Upper lobe of left lung (tissue), 4 donors: ENCODE data around the gene C9orf72.

ENCODE experiments used
- EP300 ChIP-seq, 4 donors: sonication (generic); formaldehyde crosslinking; IDR thresholded peaks; one replicate each; pipeline ENCODE4 v1.5.1; 2017; ENCODE audit warnings: antibody characterized with exemption in 4 of 4, control low read depth in 2 of 4
- POLR2A ChIP-seq, 4 donors: fragments of 450-650 bp; IDR thresholded peaks; one replicate each; pipeline ENCODE4 v1.5.1; 2016 to 2017; ENCODE audit warnings: antibody characterized with exemption in 4 of 4, mild to moderate bottlenecking in 2 of 4
- POLR2AphosphoS5 ChIP-seq, 2 donors: sonication (generic); formaldehyde crosslinking; IDR thresholded peaks; one replicate each; pipeline ENCODE4 v1.5.1; 2017; ENCODE audit warnings: antibody characterized with exemption in 2 of 2
- TF ChIP-seq, protein P1 (sequence below), 6 experiments: fragments of 450-650 bp in 4 of 6; fragments of 200-600 bp in 2 of 6; sonication (generic) in 2 of 6; IDR thresholded peaks; one replicate each; pipeline ENCODE4 v1.5.1; 2016 to 2019; ENCODE audit warnings: antibody characterized with exemption in 6 of 6

DNA sequence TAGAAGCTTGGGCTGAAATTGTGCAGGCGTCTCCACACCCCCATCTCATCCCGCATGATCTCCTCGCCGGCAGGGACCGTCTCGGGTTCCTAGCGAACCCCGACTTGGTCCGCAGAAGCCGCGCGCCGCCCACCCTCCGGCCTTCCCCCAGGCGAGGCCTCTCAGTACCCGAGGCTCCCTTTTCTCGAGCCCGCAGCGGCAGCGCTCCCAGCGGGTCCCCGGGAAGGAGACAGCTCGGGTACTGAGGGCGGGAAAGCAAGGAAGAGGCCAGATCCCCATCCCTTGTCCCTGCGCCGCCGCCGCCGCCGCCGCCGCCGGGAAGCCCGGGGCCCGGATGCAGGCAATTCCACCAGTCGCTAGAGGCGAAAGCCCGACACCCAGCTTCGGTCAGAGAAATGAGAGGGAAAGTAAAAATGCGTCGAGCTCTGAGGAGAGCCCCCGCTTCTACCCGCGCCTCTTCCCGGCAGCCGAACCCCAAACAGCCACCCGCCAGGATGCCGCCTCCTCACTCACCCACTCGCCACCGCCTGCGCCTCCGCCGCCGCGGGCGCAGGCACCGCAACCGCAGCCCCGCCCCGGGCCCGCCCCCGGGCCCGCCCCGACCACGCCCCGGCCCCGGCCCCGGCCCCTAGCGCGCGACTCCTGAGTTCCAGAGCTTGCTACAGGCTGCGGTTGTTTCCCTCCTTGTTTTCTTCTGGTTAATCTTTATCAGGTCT is at the start of gene C9orf72:
- TF ChIP-seq POLR2A (IDR thresholded peaks at IDR 0.05), result peak in 3 of 4 donors; percentile 77 to 93 (median 85)
- TF ChIP-seq, protein P1, sequence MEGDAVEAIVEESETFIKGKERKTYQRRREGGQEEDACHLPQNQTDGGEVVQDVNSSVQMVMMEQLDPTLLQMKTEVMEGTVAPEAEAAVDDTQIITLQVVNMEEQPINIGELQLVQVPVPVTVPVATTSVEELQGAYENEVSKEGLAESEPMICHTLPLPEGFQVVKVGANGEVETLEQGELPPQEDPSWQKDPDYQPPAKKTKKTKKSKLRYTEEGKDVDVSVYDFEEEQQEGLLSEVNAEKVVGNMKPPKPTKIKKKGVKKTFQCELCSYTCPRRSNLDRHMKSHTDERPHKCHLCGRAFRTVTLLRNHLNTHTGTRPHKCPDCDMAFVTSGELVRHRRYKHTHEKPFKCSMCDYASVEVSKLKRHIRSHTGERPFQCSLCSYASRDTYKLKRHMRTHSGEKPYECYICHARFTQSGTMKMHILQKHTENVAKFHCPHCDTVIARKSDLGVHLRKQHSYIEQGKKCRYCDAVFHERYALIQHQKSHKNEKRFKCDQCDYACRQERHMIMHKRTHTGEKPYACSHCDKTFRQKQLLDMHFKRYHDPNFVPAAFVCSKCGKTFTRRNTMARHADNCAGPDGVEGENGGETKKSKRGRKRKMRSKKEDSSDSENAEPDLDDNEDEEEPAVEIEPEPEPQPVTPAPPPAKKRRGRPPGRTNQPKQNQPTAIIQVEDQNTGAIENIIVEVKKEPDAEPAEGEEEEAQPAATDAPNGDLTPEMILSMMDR (IDR thresholded peaks at IDR 0.05), result no peak
- no peak for TF ChIP-seq EP300 (IDR thresholded peaks at IDR 0.05)
- TF ChIP-seq POLR2AphosphoS5 (IDR thresholded peaks at IDR 0.05), result peak in 1 of 2 donors; percentile 12
